G401.6 (cell line): ENCODE data around the gene CTNND2.
"Not testable (repeated sequence)": the region's sequence is repeated elsewhere in the genome, so short reads cannot be mapped to it uniquely, and the experiment has no call there.

Experiments used
- FAIRE-seq: peaks from 2 replicates; lab custom pipeline; 2012; peaks lifted over from hg19 to GRCh38; lab: Jason Lieb, UNC

Gene CTNND2

GRCh38 chr5:11873587-11873986 is 30.7 kb downstream of the CTNND2 start:
- no peak for FAIRE-seq

GRCh38 chr5:11869203-11869602 is 35.0 kb downstream of the CTNND2 start:
- FAIRE-seq, result no peak

- no peak for FAIRE-seq
These were observed 40.3 kb downstream of the CTNND2 start for GRCh38 chr5:11863911-11864310.

GRCh38 chr5:11857391-11857790 is 46.9 kb downstream of the CTNND2 start:
- no peak for FAIRE-seq

GRCh38 chr5:11854936-11855335 is 49.3 kb downstream of the CTNND2 start:
- no peak for FAIRE-seq

GRCh38 chr5:11853796-11854195 is 50.5 kb downstream of the CTNND2 start:
- no peak for FAIRE-seq

- no peak for FAIRE-seq
These were observed 51.1 kb downstream of the CTNND2 start for GRCh38 chr5:11853140-11853539.

GRCh38 chr5:11852717-11853087 is 51.5 kb downstream of the CTNND2 start:
- FAIRE-seq, result no peak

GRCh38 chr5:11851965-11852716 is 52.1 kb downstream of the CTNND2 start:
- no peak for FAIRE-seq

- FAIRE-seq, result no peak
These were observed 52.8 kb downstream of the CTNND2 start for GRCh38 chr5:11851416-11851815.

- FAIRE-seq, result not testable (repeated sequence)
These were observed 75.7 kb downstream of the CTNND2 start for GRCh38 chr5:11828566-11828965.

GRCh38 chr5:11822598-11822997 is 81.6 kb downstream of the CTNND2 start:
- no peak for FAIRE-seq

- FAIRE-seq, result no peak
These were observed 88.3 kb downstream of the CTNND2 start for GRCh38 chr5:11815916-11816315.

GRCh38 chr5:11815481-11815880 is 88.8 kb downstream of the CTNND2 start:
- FAIRE-seq, result no peak

GRCh38 chr5:11814373-11814772 is 89.9 kb downstream of the CTNND2 start:
- FAIRE-seq, result no peak

- no peak for FAIRE-seq
These were observed 94.8 kb downstream of the CTNND2 start for GRCh38 chr5:11809407-11809806.

- FAIRE-seq, result no peak
These were observed 100.8 kb downstream of the CTNND2 start for GRCh38 chr5:11803436-11803835.

GRCh38 chr5:11801061-11801460 is 103.2 kb downstream of the CTNND2 start:
- no peak for FAIRE-seq

GRCh38 chr5:11797132-11797531 is 107.1 kb downstream of the CTNND2 start:
- FAIRE-seq, result no peak

GRCh38 chr5:11793396-11793795 is 110.8 kb downstream of the CTNND2 start:
- no peak for FAIRE-seq

GRCh38 chr5:11792621-11793020 is 111.6 kb downstream of the CTNND2 start:
- no peak for FAIRE-seq

- FAIRE-seq, result no peak
These were observed 112.5 kb downstream of the CTNND2 start for GRCh38 chr5:11791792-11792191.

- no peak for FAIRE-seq
These were observed 114.0 kb downstream of the CTNND2 start for GRCh38 chr5:11790201-11790600.

- FAIRE-seq, result no peak
These were observed 118.4 kb downstream of the CTNND2 start for GRCh38 chr5:11785771-11786352.
